ENCODE results near the gene ZBTB7A. TPM values are rescaled to one million over a fixed set of nuclear protein-coding genes. Genes with fewer than 3 reads are reported as not detected.

The ZBTB7A gene
- total RNA-seq, 1 donor from 2014 or later = 30.6 TPM

GRCh38 chr19:4064496-4065260, 2.0 kb downstream of the ZBTB7A start:
- intact Hi-C loops (cut with micrococcal nuclease) = no loop called here
- DNase-seq = peak; percentile 59
- H3K4me3 ChIP-seq = peak overlapping the region; percentile 96
- H3K4me1 ChIP-seq = peaks cover 72% of the 10 kb centered on the region
- H3K9me3 ChIP-seq (replicated peaks) = no peaks in the 10 kb centered on the region
- no peaks in the 10 kb centered on the region for H3K36me3 ChIP-seq
- H3K27ac ChIP-seq (replicated peaks) = peak overlapping the region; percentile 96
- TF ChIP-seq CTCF (IDR thresholded peaks at IDR 0.05; ENCODE audit: borderline replicate concordance) = no peak
- no peaks in the 10 kb centered on the region for H3K27me3 ChIP-seq (ENCODE audit: low read depth)

DNA sequence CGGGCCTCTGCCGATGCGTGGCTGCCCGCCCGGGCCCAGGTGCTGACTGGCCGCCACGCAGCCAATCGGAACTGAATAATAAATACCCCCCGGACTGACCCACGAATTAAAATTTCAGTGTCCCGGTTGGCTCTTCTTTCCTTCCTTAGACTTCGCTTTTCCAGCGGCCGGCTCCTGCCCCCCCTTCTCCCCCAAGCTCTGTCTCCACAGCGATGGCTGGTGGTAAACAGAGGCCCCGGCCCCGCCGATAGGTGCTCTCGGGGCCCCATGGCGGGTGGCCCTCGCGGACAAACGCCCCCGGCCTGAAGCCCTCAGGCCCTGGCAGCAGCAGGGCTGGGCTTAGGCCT, 2.6 kb downstream of the ZBTB7A start:
- TF ChIP-seq CTCF (IDR thresholded peaks at IDR 0.05; ENCODE audit: borderline replicate concordance) = no peak
- Histone ChIP-seq H3K27me3 (ENCODE audit: low read depth) (no peaks in the 10 kb centered on the region), H3K4me1 (peaks cover 78% of the 10 kb centered on the region), H3K4me3 (peak overlapping the region; percentile 96), H3K27ac (replicated peaks) (peak overlapping the region; percentile 96), H3K9me3 (replicated peaks) (no peaks in the 10 kb centered on the region), H3K36me3 (no peaks in the 10 kb centered on the region)
- no peak for DNase-seq
- intact Hi-C loops (cut with micrococcal nuclease) = no loop called here

DNA sequence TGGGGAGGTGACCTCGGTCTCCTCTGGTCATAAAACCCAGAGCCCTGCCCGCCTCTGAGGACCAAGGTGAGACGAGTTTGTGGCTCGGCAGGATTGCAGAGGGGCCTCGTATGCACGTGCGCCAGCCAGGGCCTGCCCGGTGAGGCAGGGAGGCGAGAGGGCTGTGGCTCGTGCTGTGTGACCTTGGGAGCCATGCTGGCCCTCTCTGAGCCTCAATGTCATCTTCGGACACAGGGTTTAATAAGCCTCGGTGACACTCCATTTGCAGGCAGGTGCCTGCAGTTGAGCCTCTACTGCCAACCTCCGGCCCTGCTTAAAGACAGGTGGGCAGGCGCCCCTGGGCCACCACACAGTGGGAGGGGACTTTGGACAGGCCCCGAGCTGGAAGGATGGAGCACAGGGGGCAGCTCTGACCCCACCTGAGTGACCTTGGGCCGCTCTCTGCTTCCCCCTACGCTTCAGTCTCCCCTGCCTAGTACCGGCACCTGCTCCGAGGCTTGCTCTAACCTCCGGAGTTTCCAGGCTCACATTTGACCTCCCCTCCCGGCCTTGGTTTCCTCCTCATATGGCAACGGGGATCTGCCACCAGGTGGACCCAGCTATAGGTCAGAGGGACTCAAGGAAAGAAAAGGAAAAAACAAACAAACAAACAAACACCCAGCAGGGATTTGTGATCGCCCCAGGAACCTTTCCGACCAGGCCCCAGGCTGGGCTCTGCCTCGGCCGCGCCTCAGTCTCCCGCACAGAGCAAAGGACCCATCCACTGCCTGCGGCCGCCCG, 3.1 kb downstream of the ZBTB7A start:
- peak overlapping the region; percentile 96 for H3K4me3 ChIP-seq
- no peak for TF ChIP-seq CTCF (IDR thresholded peaks at IDR 0.05; ENCODE audit: borderline replicate concordance)
- intact Hi-C loops (cut with micrococcal nuclease) = no loop called here
- peaks cover 83% of the 10 kb centered on the region for H3K4me1 ChIP-seq
- H3K27me3 ChIP-seq (ENCODE audit: low read depth) = no peaks in the 10 kb centered on the region
- no peak for DNase-seq
- no peaks in the 10 kb centered on the region for H3K36me3 ChIP-seq
- H3K9me3 ChIP-seq (replicated peaks) = no peaks in the 10 kb centered on the region
- H3K27ac ChIP-seq (replicated peaks) = peak overlapping the region; percentile 96

- H3K36me3 ChIP-seq = no peaks in the 10 kb centered on the region
- no peak for DNase-seq
- H3K27ac ChIP-seq (replicated peaks) = peak overlapping the region; percentile 96
- intact Hi-C loops (cut with micrococcal nuclease) = no loop called here
- peaks cover 83% of the 10 kb centered on the region for H3K4me1 ChIP-seq
- H3K9me3 ChIP-seq (replicated peaks) = no peaks in the 10 kb centered on the region
- TF ChIP-seq CTCF (IDR thresholded peaks at IDR 0.05; ENCODE audit: borderline replicate concordance) = no peak
- H3K4me3 ChIP-seq = peak overlapping the region; percentile 96
- no peaks in the 10 kb centered on the region for H3K27me3 ChIP-seq (ENCODE audit: low read depth)
Measured at GRCh38 chr19:4062419-4063368, 4.0 kb downstream of the ZBTB7A start.

All from left ventricle myocardium inferior (tissue), 1 donor.